NCI-H82 (cell line): Measurements from ENCODE around the gene MYO18B.

Experiments used
- DNase-seq: peaks from one replicate; lab custom pipeline; 2025; lab: John Stamatoyannopoulos, UW

MYO18B gene

DNA sequence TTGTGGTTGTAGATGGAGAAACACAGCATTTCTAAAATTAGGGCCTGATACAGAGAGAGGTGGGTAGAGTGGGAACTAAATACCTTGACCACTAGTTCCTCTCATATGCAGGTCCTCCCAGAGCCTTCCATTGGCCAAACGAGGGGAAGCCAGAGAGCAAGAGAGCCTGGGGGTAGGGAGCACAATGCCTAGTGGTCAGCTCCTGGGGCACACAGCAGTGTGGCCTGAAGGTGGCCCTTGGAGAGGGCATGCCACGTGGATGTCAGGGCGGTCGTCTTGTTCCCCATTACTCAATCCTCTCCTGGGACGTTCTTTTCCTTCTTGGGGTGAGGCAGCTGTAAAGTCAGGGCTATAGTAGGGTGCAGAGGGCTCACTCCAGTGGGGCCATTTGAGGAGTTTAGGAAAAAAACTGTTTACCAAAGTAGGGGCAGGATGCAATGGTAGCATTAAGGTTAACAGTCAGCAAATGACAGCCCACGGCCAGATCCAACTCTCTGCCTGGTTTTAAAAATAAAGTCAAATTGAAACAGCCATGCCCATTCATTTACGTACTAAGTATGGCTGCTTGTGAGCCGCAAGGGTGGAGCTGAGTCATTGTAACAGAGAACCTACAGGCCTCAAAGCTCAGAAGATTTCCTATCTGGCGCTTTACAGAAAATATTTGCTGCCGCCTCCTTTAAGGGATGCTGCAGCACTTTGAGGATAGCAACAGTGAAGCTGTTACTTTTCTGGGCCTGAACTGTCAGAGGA, 7.6 kb downstream of the MYO18B start:
- DNase-seq: no peak

DNA sequence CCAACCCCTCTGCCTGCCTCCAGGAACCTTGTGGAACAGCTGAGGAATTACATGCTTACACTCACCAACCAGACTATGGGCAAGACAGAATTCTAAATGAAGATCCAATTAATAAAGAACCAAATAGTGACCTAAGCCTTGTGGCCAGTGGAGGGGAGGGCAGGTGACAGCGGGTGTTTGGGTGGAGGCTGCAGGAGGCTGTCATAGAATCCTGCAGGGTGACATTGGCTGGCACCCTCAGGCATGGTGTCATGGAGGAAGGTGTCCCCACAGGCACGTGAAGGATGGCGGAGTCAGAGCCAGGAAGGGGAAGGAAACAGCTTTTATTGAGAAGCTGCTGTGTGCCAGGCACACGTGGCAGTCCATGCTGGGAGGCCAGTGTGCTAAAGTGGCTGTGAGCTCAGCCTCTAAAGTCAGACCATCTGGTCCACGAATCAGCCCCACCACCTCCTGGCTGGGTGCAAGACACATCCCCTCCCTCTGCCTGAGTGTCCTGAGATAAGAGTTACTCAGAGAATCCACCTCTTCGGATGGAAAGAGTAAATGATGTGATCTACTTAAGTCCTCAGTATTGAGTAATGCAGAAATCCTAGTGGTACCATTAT, 8.7 kb downstream of the MYO18B start:
- peak; percentile 56 for DNase-seq

- peak; percentile 35 for DNase-seq
Measured at GRCh38 chr22:25751174-25751581, 9.2 kb downstream of the MYO18B start.

DNA sequence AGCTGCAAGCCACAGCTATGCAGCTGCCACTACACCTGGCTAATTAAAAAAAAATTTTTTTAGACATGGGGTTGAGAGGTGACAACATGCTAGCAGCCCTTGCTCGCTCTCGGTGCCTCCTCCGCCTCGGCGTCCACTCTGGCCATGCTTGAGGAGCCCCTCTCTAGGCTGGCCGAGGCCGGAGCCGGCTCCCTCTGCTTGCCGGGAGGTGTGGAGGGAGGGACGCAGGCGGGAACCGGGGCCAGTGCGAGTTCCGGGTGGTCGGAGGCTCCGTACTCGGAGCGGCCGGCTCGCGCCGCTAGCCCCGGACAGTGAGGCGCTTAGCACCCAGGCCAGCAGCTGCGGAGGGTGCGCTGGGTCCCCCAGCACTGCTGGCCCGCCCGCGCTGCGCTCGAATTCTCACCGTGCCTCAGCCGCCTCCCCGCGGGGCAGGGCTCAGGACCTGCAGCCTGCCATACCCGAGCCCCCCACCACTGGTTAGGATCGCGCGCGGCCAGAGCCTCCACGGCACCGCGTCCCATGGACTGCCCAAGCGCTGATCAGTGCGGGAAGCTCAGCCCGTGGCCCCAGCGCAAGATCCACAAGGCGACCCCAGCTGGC, 10.7 kb downstream of the MYO18B start:
- no peak for DNase-seq

GRCh38 chr22:25753252-25753651, 11.3 kb downstream of the MYO18B start:
- no peak for DNase-seq

- DNase-seq: no peak
Measured at GRCh38 chr22:25754527-25755202, 12.7 kb downstream of the MYO18B start.

GRCh38 chr22:25757686-25758085, 15.7 kb downstream of the MYO18B start:
- no peak for DNase-seq

- no peak for DNase-seq
Measured at GRCh38 chr22:25758316-25758715, 16.3 kb downstream of the MYO18B start.

DNA sequence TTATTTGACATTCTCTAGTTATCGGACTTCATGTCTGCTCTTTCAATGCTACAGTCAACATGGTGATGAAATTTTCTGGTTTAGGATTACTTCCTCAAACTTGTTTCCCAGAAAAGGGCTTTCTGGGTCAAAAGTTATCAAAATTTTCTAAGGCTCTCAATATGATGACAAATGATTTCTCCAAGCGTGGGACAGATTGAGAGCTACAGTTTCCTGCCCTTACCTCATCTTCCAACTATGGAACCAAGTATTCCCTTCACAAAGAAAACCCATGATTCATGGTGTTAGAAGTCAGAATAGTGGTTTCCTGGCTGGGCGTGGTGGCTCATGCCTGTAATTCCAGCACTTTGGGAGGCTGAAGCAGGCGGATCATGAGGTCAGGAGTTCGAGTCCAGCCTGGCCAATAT, 17.8 kb downstream of the MYO18B start:
- no peak for DNase-seq

- no peak for DNase-seq
Measured at GRCh38 chr22:25760294-25760693, 18.3 kb downstream of the MYO18B start.

- no peak for DNase-seq
Measured at GRCh38 chr22:25760848-25761595, 19.0 kb downstream of the MYO18B start.

- DNase-seq: no peak
Measured at GRCh38 chr22:25762147-25762546, 20.2 kb downstream of the MYO18B start.

DNA sequence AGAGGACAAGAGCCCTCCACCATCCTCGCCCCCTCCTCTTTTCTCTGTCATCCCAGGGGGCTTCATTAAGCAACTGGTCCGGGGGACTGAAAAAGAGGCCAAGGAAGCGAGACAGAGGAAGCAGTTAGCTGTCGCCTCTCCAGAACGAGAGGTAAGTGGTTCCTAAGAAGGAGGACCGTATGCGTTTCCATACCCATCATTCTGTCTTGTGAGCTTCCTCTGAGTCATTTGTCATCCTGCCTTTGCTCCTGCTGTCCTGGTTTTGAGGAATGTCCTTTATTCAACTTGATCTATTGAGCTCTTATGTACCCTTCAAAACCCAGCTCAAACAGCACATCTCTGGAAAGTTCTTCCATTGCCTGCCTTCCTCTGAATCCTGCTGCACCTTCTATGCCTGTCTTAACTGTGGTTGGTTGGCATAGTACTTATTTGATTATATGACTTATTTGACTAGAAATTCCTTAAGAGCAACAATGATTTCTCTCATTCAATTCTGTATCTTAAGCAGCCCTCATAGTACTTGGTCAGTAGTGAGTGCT, 21.3 kb downstream of the MYO18B start:
- no peak for DNase-seq

GRCh38 chr22:25764270-25765015, 22.5 kb downstream of the MYO18B start:
- DNase-seq: peak; percentile 33

- no peak for DNase-seq
Measured at GRCh38 chr22:25765016-25765367, 23.0 kb downstream of the MYO18B start.

GRCh38 chr22:25765801-25766200, 23.8 kb downstream of the MYO18B start:
- no peak for DNase-seq

- DNase-seq: no peak
Measured at GRCh38 chr22:25766418-25766817, 24.4 kb downstream of the MYO18B start.

DNA sequence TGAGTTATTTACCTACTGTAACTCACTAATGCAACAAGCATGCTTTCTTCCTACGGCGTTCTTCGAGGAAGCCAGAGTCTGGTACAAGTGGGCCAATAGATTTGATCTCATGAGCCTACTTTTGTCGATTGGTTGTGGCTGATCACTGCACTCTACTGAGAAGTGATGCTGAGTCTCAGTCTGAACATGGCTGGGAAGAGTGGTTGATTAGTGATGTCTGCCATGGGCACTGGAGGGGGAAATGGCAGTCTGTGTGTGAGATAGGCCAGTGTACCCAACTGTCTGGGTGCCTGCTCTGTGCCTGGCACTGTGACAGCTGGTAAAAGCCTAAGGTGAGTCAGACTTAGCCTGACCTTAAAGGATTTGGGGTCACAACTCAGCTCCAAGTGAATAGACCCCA, 28.3 kb downstream of the MYO18B start:
- no peak for DNase-seq

DNA sequence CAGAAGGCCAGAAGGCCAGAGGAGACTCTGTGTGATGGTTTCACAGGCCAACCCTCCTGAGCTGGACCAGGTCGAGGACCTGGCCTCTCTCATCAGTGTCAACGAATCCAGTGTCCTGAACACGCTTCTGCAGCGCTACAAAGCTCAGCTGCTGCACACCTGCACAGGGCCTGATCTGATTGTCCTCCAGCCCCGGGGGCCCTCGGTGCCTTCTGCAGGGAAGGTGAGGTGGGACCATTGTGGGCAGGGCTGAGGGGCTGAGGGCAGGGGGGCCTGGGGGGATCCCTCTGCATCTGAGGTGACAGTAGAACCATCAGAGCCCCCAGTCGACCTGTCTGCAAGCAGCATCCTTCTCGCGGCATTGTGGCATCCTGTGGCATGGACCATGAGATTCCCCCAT, 30.3 kb downstream of the MYO18B start:
- DNase-seq: no peak

- DNase-seq: peak; percentile 73
Measured at GRCh38 chr22:25774575-25775026, 32.6 kb downstream of the MYO18B start.

DNA sequence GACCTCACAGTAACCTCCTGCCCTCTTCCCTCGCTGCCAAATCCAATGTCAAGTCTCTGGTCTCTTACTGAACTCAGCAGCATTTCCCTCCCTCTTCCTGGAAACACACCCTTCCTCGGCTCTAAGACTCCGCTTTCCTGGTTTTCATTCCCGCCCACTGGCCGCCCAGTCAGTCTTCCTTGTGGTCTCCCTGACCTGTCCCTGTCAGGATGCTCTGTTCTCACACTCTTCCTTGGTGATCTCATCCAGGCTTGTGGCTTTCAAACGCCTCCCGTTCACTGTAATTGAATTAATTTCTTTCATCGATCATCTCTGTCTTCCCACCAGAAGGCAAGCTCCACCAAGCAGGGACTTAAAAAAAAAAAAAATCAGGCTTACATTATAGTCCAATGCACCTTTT, 33.5 kb downstream of the MYO18B start:
- DNase-seq: peak; percentile 46
